GM13976 (cell line): ENCODE data around the gene MYCBP.

ENCODE experiments used
- DNase-seq: peaks from one replicate; pipeline ENCODE4 v3.0.0; 2012; ENCODE audit warnings: low spot score
- CTCF ChIP-seq: IDR thresholded peaks from 2 replicates; pipeline ENCODE4 v1.5.1; 2012; ENCODE audit warnings: borderline replicate concordance, mild to moderate bottlenecking; ENCODE audit not compliant: insufficient read depth; ENCODE audit errors: extremely low read depth, missing control alignments, control extremely low read depth
- in situ Hi-C: fragments of 300-500 bp; cut with MboI; formaldehyde crosslinking; loops from one replicate; pipeline ENCODE4 v1.12.0; 2022; ENCODE audit warnings: low sequenced_read_pairs, mixed read lengths, inconsistent platforms; ENCODE audit not compliant: unreplicated experiment

Gene MYCBP

DNA sequence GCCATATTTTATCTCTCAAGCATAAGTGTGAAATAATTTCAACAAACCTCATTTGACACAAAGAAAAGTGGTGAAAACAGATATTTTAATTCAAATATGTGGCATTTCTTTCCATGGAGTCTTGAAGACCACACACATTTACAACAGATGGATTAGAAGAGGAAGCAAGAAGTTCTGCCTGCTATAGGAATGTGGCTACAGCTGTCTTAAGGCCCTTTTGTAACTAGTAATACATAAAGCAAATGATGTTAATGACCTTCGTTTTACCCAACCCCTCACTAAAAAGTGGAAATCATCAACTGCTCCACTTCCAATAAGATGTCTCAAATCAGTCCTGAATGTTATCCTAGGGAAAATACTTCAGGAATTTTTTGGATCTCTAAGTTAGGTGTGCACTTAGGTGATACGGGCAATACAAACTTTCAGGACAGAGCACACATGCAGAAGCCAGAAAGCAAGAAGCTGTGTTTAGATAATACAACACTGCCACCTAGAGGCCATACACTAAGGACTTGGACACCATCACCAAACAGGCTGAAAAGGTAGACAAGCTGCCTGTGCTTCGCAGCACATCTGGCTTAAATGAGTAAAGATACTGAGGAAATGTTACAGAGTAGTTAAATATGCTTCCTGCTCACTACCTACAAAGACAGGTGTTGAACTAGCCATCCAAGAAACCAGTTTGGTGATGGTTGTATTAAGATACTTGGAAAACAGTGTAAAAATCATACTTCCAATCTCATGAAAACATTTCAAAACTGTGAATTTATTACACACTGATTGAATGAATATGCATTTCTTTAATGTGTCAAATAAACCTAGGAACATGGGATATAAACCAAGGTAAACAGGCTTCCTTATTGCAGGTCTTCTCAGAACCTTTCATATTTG, 38.0 kb downstream of the MYCBP start:
- in situ Hi-C loops = no loop called here
- TF ChIP-seq CTCF = peak; percentile 60
- peak; percentile 73 for DNase-seq

- DNase-seq = no peak
- in situ Hi-C loops = no loop called here
- TF ChIP-seq CTCF = no peak
These were observed 38.8 kb downstream of the MYCBP start for GRCh38 chr1:38834221-38834782.

GRCh38 chr1:38833146-38833545, 40.0 kb downstream of the MYCBP start:
- TF ChIP-seq CTCF = no peak
- in situ Hi-C loops = no loop called here
- DNase-seq = no peak

- DNase-seq = no peak
- TF ChIP-seq CTCF = no peak
- in situ Hi-C loops = no loop called here
These were observed 40.8 kb downstream of the MYCBP start for GRCh38 chr1:38832370-38832734.

- DNase-seq = no peak
- no peak for TF ChIP-seq CTCF
- in situ Hi-C loops = no loop called here
These were observed 41.3 kb downstream of the MYCBP start for GRCh38 chr1:38831731-38832369.

DNA sequence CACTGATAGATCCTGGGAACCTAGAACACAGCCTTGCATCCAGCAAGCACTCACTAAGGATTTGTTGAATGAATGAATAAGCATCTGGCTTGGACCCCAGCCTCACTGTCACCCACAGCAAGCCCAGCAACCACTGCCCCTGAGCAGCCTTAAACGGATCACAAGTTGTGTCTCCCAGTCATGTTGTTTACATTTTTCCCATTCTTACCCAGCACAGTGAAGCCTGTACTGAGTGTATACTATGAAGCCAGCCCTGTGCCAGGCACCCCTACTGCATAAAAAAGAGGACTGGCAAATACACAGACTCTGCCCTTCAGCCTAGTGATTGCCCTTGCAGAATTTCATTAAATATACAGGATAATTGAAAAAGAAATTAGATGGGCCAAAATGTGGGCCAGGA, 43.8 kb downstream of the MYCBP start:
- DNase-seq = no peak
- TF ChIP-seq CTCF = no peak
- in situ Hi-C loops = no loop called here
